ENCODE measurements around the gene THSD7B.

- no peak for TF ChIP-seq PATZ1 (CRISPR knock-in tag; IDR thresholded peaks at IDR 0.05; ENCODE audit: borderline replicate concordance)
- no peak for TF ChIP-seq SNAI2 (CRISPR knock-in tag; IDR thresholded peaks at IDR 0.05)
- no peak for TF ChIP-seq ZFP30 (CRISPR knock-in tag; IDR thresholded peaks at IDR 0.05)
- no peak for TF ChIP-seq CREB5 (CRISPR knock-in tag; IDR thresholded peaks at IDR 0.05; ENCODE audit: low read depth)
- no peak for TF ChIP-seq RARB (CRISPR knock-in tag; IDR thresholded peaks at IDR 0.05)
- TF ChIP-seq ZNF565 (CRISPR knock-in tag; conservative IDR thresholded peaks at IDR 0.05; ENCODE audit: low read depth): no peak
- TF ChIP-seq ZNF70 (CRISPR knock-in tag; IDR thresholded peaks at IDR 0.05): no peak
- TF ChIP-seq TSHZ2 (CRISPR knock-in tag; IDR thresholded peaks at IDR 0.05): no peak
- no peak for TF ChIP-seq ZC3H10 (CRISPR knock-in tag; IDR thresholded peaks at IDR 0.05)
- TF ChIP-seq ISL1 (CRISPR knock-in tag; IDR thresholded peaks at IDR 0.05): no peak
- TF ChIP-seq ZFP3 (CRISPR knock-in tag; IDR thresholded peaks at IDR 0.05): no peak
- TF ChIP-seq ESRRG (CRISPR knock-in tag; IDR thresholded peaks at IDR 0.05): no peak
Measured at GRCh38 chr2:137321566-137321965, 556.2 kb downstream of the THSD7B start.

Measured in SK-N-SH treated with all-trans-retinoic acid at 6 μM for 48 hours (cell line).